GM23248 (cell line): Measurements from ENCODE around the gene ANO2. TPM values are rescaled to one million over a fixed set of nuclear protein-coding genes. Genes with fewer than 3 reads are reported as not detected.
"Not testable (repeated sequence)": the region's sequence is repeated elsewhere in the genome, so short reads cannot be mapped to it uniquely, and the experiment has no call there.

Source experiments
- DNase-seq: peaks from one replicate; pipeline ENCODE4 v3.0.0-alpha.2; 2015
- H2AFZ ChIP-seq: fragments of 200-600 bp; sonication (generic); 2 replicates; pipeline ENCODE4 v1.6.1; 2016; ENCODE audit warnings: antibody characterized with exemption
- H3F3A ChIP-seq: fragments of 200-600 bp; sonication (generic); 2 replicates; pipeline ENCODE4 v1.6.1; 2016; ENCODE audit warnings: mild to moderate bottlenecking, antibody characterized with exemption, mixed run types; ENCODE audit not compliant: insufficient read depth
- H3K27ac ChIP-seq: fragments of 200-600 bp; sonication (generic); 2 replicates; pipeline ENCODE4 v1.5.1; 2016; ENCODE audit warnings: mild to moderate bottlenecking
- H3K27me3 ChIP-seq: fragments of 200-600 bp; sonication (generic); replicated peaks from 2 replicates; pipeline ENCODE4 v1.6.1; 2016; ENCODE audit warnings: mild to moderate bottlenecking; ENCODE audit not compliant: insufficient read depth
- H3K36me3 ChIP-seq: fragments of 200-600 bp; sonication (generic); 2 replicates; pipeline ENCODE4 v1.6.1; 2016; ENCODE audit warnings: low read depth, mild to moderate bottlenecking
- H3K4me1 ChIP-seq: fragments of 200-600 bp; sonication (generic); 2 replicates; pipeline ENCODE4 v1.6.1; 2016; ENCODE audit warnings: mild to moderate bottlenecking; ENCODE audit not compliant: insufficient read depth
- H3K4me2 ChIP-seq: fragments of 200-600 bp; sonication (generic); one replicate; pipeline ENCODE4 v1.6.1; 2016; ENCODE audit warnings: mild to moderate bottlenecking; ENCODE audit not compliant: unreplicated experiment
- H3K4me3 ChIP-seq: fragments of 200-600 bp; sonication (generic); 2 replicates; pipeline ENCODE4 v1.5.1; 2016; ENCODE audit warnings: mild to moderate bottlenecking
- H3K79me2 ChIP-seq: fragments of 200-600 bp; sonication (generic); 2 replicates; pipeline ENCODE4 v1.6.1; 2016; ENCODE audit warnings: mild to moderate bottlenecking; ENCODE audit not compliant: insufficient read depth
- H3K9ac ChIP-seq: fragments of 200-600 bp; sonication (generic); 2 replicates; pipeline ENCODE4 v1.6.1; 2016; ENCODE audit warnings: mild to moderate bottlenecking
- H3K9me2 ChIP-seq: fragments of 200-600 bp; sonication (generic); 2 replicates; pipeline ENCODE4 v1.6.1; 2016; ENCODE audit warnings: mixed run types, mild to moderate bottlenecking, moderate library complexity; ENCODE audit not compliant: insufficient read depth
- H3K9me3 ChIP-seq: fragments of 200-600 bp; sonication (generic); one replicate; pipeline ENCODE4 v1.6.1; 2017; ENCODE audit warnings: low read depth
- H4K20me1 ChIP-seq: fragments of 200-600 bp; sonication (generic); 2 replicates; pipeline ENCODE4 v1.6.0; 2016; ENCODE audit not compliant: insufficient read depth
- EZH2 ChIP-seq: fragments of 200-600 bp; sonication (generic); IDR thresholded peaks from 2 replicates; pipeline ENCODE4 v1.6.1; 2018; ENCODE audit warnings: antibody characterized with exemption, mild to moderate bottlenecking; ENCODE audit not compliant: insufficient read depth, poor library complexity, severe bottlenecking
- EZH2phosphoT487 ChIP-seq: fragments of 200-600 bp; sonication (generic); IDR thresholded peaks from 2 replicates; pipeline ENCODE4 v1.6.1; 2018; ENCODE audit warnings: antibody characterized with exemption, moderate library complexity, mild to moderate bottlenecking, low read depth; ENCODE audit not compliant: insufficient read depth
- WGBS, 2 experiments: methylation state at CpG; one replicate each; pipeline ENCODE4 v1.1.6; 2015 to 2017; ENCODE audit warnings: low lambda C conversion rate in 2 of 2, low coverage in 1 of 2; ENCODE audit errors: missing lambda C conversion rate in 2 of 2; 5-methylcytosine and 5-hydroxymethylcytosine counted together
- in situ Hi-C: fragments of 300-500 bp; cut with MboI; formaldehyde crosslinking; loops from 2 replicates; pipeline ENCODE4 v1.15.0; 2020
- polyA plus RNA-seq: library from polyadenylated mRNA; unstranded; fragments of >200 nt; fragmentation: Nextera tagmentation; extraction: Ambion mirVana; gene quantifications from 2 replicates; pipeline ENCODE4 v1.2.1, GENCODE V29; 2016
- total RNA-seq: library from RNA; depleted of rRNA; stranded (reverse); fragments of >200 nt; shearing (Covaris generic); gene quantifications from 2 replicates; pipeline ENCODE4 v1.2.3, GENCODE V29; 2014

The ANO2 gene
- total and polyA plus RNA-seq, 2 experiments from 2014 or later, result not detected

DNA sequence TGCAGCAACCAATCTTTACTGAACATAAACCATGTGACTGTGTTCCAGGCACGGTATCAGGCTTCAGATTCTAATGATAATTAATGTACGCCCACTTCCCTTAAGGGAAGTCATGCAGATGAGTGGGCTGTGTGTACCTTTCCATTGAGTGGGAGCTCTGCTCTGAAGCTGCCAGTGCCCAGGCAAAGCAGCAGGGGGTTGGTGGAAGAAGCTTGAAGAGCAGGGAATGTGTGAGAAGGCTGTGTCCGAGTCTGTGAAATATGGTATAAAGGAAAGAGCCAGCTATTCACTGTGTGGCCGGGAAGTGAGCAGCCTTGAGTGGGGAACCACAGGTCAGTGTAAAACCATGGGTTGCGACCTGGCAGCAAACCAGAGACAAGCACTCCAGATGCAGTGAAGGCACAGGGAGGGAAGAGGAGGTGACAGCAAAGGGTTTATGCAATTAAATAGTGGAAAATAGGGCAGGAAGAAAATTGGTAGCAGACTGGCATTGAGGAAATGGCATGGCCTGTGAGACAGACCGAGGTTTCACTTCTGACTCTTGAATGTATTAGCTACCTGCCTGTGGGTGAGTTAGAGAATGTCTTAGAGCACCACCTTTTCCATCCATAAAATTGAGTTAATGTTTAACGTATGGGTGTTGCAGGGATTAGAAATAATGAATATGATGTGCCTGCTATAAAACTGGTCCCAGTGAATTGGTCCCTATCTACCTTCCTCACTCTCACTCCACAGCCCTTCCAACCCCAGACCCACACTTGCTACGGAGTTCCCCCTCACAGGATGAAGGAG is 396.7 kb downstream of the ANO2 start:
- H3K27me3 ChIP-seq, result no peaks in the 10 kb centered on the region
- in situ Hi-C loops, result no loop called here
- H3K4me3 ChIP-seq, result no peak overlapping the region
- H3K79me2 ChIP-seq, result no peaks in the 10 kb centered on the region
- H3K4me1 ChIP-seq, result peaks cover 6% of the 10 kb centered on the region
- no peak overlapping the region for H3K4me2 ChIP-seq
- no peak for DNase-seq
- no peaks in the 10 kb centered on the region for H3K9me3 ChIP-seq
- TF ChIP-seq EZH2phosphoT487 (no peak), EZH2 (no peak)
- H2AFZ ChIP-seq, result no peak overlapping the region
- no peaks in the 10 kb centered on the region for H3K9me2 ChIP-seq
- no peaks in the 10 kb centered on the region for H3K36me3 ChIP-seq
- 0 out of 2 replicates have a peak, but pooled peaks cover 6% of the 10 kb centered on the region for H3F3A ChIP-seq
- no peak overlapping the region for H3K27ac ChIP-seq
- 55 to 59% methylated on average over 8 of the region's 8 CpGs for WGBS, 2 experiments
- H4K20me1 ChIP-seq, result no peaks in the 10 kb centered on the region
- no peak overlapping the region for H3K9ac ChIP-seq

DNA sequence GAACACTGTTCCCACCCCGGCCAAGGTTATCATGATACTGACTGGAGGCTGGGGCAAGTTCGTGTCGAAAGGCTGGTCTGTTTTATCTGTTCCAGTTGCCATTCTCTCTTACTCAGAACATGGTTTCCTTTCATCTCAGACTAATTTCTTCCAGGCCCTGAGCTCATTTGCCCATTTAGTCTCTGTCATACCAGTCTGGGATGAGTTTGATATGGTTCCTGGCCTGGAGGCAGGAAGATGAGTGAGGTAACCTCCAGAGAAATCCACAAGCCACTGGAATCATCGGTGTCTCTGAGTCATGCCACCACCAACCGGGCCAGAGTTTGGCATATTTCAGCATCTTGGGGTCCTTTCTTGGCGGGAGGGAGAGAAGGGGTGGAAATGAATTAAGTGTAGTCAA is 398.4 kb downstream of the ANO2 start:
- no peaks in the 10 kb centered on the region for H4K20me1 ChIP-seq

GRCh38 chr12:5537771-5538170 is 407.3 kb downstream of the ANO2 start:
- Histone ChIP-seq H3K27me3 (0 out of 2 replicates have a peak, but pooled peaks cover 4% of the 10 kb centered on the region), H3K9me3 (no peaks in the 10 kb centered on the region), H3K27ac (no peak overlapping the region), H3K79me2 (no peaks in the 10 kb centered on the region), H3K36me3 (no peaks in the 10 kb centered on the region), H3K9me2 (no peaks in the 10 kb centered on the region), H3K4me2 (no peak overlapping the region), H3K9ac (no peak overlapping the region), H3K4me1 (no peaks in the 10 kb centered on the region), H3K4me3 (no peak overlapping the region), H2AFZ (no peak overlapping the region), H4K20me1 (no peaks in the 10 kb centered on the region), H3F3A (no peaks in the 10 kb centered on the region)
- WGBS, 2 experiments, result 73% methylated on average over 8 of the region's 8 CpGs
- in situ Hi-C loops, result no loop called here
- DNase-seq, result no peak
- no peak for TF ChIP-seq EZH2phosphoT487
- TF ChIP-seq EZH2, result no peak

More for the DNA sequence above, 398.4 kb downstream of the ANO2 start:
- peak; percentile 75 for DNase-seq
- Histone ChIP-seq H3K4me3 (no peak overlapping the region), H3K9me2 (no peaks in the 10 kb centered on the region), H3K79me2 (no peaks in the 10 kb centered on the region), H3K9ac (no peak overlapping the region), H3K4me1 (peaks cover 6% of the 10 kb centered on the region), H3K4me2 (no peak overlapping the region), H3K36me3 (no peaks in the 10 kb centered on the region), H3K27ac (no peak overlapping the region), H2AFZ (no peak overlapping the region), H3K9me3 (no peaks in the 10 kb centered on the region), H3F3A (0 out of 2 replicates have a peak, but pooled peaks cover 6% of the 10 kb centered on the region), H3K27me3 (0 out of 2 replicates have a peak, but pooled peaks cover 6% of the 10 kb centered on the region)
- WGBS, 2 experiments, result 9 to 10% methylated on average over 6 of the region's 6 CpGs
- in situ Hi-C loops, result no loop called here
- TF ChIP-seq EZH2, result no peak

DNA sequence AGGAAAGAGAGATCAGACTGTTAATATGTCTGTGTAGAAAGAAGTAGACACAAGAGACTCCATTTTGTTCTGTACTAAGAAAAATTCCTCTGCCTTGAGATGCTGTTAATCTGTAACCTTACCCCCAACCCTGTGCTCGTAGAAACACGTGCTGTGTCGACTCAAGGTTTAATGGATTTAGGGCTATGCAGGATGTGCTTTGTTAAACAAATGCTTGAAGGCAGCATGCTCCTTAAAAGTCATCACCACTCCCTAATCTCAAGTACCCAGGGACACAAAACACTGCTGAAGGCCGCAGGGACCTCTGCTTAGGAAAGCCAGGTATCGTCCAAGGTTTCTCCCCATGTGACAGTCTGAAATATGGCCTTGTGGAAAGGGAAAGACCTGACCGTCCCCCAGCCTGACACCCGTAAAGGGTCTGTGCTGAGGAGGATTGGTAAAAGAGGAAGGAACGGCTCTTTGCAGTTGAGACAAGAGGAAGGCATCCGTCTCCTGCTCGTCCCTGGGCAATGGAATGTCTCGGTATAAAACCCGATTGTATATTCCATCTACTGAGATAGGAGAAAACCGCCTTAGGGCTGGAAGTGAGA is 407.9 kb downstream of the ANO2 start:
- 55 to 63% methylated on average over 13 of the region's 13 CpGs for WGBS, 2 experiments
- H3K9me2 ChIP-seq, H3K4me3 ChIP-seq, H3F3A ChIP-seq, H3K4me2 ChIP-seq, H3K4me1 ChIP-seq, H3K36me3 ChIP-seq, DNase-seq, H3K27me3 ChIP-seq, H3K9ac ChIP-seq, H3K79me2 ChIP-seq, H3K27ac ChIP-seq, in situ Hi-C loops, H2AFZ ChIP-seq, H4K20me1 ChIP-seq, H3K9me3 ChIP-seq: not testable (repeated sequence)
